GM20431 (cell line): ENCODE results near the gene MERTK.
"Not testable (repeated sequence)": the region's sequence is repeated elsewhere in the genome, so short reads cannot be mapped to it uniquely, and the experiment has no call there.

ENCODE experiments used
- in situ Hi-C: fragments of 300-500 bp; cut with MseI, MboI; formaldehyde crosslinking; loops from one replicate; pipeline ENCODE4 v1.15.0; 2020; ENCODE audit warnings: low sequenced_read_pairs; ENCODE audit not compliant: unreplicated experiment

The MERTK gene

GRCh38 chr2:111908578-111908977 lies 10.2 kb downstream of the MERTK start:
- in situ Hi-C loops = no loop called here

GRCh38 chr2:111909079-111909478 lies 10.7 kb downstream of the MERTK start:
- in situ Hi-C loops = no loop called here

GRCh38 chr2:111909997-111910396 lies 11.6 kb downstream of the MERTK start:
- in situ Hi-C loops = not testable (repeated sequence)

DNA sequence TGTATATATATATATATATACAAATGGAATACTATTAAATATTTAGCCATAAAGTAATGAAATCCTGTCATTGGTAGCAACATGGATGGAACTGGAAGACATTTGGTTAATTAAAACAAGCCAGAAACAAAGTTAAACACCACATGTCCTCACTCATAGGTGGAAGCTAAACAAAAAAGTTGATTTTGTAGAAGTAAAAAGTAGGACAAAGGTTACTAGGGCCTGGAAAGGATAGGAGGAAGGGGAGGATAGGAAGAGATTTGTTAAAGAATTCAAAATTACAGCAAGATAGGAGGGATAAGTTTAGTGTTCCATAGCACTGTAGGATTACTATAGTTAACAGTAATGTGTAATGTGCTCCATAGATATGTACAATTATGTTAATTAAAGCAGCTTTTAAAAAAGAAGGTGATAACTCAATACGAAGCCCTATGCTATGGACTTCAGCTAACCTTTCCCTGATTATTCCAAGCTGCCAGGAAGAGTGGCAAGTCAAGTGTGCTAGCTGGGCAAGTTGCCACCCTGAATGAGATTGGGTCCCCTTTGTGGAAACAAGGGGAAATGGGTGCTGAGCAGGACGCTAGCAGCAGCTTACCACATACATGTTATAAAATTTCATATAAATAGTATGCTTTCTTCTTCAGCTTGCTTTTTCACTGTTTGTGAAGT lies 12.3 kb downstream of the MERTK start:
- in situ Hi-C loops = no loop called here

DNA sequence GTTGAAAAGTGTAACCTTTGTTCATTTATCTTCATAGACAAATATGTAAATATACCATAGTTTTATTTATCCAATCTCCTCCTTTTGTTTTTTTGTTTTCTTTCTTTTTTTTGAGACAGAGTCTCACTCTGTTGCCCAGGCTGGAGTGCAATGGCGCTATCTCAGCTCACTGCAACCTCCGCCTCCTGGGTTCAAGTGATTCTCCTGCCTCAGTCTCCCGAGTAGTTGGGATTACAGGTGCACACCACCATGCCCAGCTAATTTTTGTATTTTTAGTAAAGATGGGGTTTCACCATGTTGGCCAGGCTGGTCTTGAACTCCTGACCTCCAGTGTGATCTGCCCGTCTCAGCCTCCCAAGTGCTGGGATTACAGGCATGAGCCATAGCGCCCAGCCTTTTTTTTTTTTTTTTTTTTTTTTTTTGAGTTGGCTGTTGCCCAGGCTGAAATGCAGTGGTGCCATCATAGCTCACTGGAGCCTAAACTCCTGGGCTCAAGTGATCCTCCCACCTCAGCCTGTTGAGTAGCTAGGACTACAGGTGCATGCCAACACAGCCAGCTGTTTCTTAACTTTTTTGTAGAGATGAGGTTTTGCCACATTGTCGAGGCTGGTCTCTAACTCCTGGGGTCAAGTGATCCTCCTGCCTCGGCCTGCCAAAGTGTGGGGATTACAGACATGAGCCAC lies 13.0 kb downstream of the MERTK start:
- in situ Hi-C loops = not testable (repeated sequence)

DNA sequence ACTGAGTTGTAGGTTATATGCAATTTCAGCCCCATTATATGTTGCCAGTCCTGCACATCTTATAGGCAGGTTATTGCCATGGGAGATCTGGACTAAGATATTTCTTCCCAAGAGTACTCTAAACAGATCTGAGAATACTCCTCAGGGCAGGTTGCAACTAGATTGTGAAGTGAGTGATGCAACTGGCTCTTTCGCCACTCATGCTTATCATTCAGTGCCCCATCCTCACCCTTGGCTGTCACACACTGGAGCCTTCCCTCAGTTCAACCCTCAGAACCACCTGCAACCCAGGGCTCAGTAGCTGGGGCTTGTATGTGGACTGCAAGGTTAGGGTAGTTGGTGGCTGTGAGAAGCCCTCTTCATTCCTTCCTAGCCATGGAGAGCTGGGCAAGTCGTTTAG lies 14.1 kb downstream of the MERTK start:
- in situ Hi-C loops = no loop called here

DNA sequence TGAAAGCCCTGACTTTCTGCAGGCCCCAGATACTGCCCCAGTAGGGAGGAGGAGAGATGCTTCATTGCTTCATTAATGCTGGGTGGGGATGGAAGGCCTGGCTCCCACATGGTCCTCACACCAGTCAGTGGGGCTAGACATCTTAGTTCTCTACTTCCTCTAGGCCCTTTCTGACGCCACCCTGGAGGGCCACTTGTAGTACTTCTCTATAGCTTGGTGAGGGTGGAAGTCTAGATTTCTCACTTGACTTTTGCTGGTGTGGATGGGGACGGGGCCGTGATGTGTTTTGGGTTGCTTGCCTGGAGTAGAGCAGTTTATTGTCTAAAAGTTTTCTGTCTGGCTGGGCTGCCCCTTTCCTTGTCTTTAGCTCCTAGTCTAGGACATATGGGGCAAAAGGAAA lies 18.7 kb downstream of the MERTK start:
- in situ Hi-C loops = no loop called here

DNA sequence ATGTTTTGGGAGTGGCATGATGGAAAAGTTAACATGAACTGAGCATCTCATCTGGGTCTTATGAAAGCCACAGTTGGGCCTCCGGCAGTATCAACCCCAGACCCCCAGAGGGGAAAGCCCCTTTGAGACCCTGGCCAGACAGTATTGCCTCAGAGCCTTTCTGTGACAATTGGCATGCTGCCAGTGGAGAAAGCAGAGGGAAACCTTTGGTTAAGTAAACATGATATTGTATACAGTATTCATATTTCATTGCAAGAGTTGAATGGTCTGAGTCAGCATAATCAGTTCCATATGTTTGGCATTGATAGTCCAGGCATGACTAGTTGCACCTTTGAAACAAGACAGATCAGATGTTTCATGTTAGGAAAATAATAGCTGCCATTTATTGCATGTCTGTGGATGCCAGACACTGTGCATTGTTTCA lies 20.0 kb downstream of the MERTK start:
- in situ Hi-C loops = no loop called here

- in situ Hi-C loops = no loop called here
Observed at GRCh38 chr2:111919365-111919764, 21.0 kb downstream of the MERTK start.

DNA sequence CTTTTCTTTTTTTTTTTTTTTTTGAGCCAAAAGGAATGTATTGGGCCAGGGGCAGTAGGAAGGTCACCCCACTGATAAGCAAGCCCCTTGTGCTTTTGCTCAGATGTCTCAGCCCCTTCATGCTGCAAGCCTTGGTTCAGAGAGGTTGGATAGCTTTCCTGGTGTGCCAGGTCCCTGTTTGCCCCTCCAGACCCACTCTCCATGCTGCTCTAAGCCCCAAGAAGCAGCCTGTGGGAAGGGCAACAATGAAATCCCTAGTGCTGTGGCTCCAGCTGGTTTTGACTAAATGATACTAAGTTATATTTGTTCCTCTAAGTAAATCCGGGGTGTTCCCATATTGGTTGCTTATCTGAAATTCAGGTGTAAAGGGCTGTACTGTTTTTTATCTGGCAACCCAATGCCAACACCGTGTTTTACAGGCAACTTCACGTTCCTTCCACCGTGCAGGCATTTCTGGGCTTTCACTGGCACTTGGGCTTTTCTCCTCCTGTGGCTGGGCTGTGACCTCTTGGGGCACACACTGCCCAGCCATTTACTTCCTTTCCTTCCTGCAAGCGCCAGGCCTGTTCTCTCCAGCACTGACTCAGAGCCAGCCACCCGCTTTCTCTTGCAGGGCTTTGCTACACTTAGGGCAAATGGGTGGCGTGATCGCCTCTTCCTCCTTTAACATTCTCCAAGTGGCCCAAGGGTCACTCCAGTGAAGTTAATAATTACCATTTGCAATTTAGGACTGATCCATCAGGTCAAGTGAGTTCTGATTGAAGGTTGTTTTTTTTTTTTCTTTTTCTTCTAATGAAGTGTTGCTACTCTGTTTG lies 21.6 kb downstream of the MERTK start:
- in situ Hi-C loops = no loop called here

DNA sequence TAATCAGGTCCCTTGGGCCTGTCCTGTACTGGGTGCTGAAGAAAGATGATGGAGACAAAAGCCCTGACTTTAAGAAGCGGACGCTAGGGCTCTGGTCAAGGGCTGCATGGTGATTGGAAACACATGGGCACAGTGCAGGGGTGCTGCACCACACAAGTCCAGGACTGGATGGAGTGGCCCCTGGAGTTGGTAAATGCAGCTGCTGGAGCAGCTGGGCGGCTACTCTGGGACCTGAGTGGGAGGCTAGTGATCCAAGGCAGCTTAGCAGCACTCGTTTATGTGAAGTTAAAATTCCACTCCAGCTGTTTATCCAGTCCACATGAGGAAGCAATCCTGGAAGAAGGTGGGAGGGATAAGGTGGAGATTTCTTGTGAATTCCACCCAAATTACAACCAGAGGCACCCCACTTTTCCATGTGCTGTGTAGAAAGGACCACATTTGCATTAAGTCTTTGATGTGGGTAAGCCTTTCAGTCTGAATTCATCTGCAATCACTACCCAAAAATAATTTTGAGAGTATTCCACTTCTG lies 24.9 kb downstream of the MERTK start:
- in situ Hi-C loops = no loop called here

- in situ Hi-C loops = no loop called here
Observed at GRCh38 chr2:111924617-111925107, 26.3 kb downstream of the MERTK start.

GRCh38 chr2:111927723-111928122 lies 29.3 kb downstream of the MERTK start:
- in situ Hi-C loops = no loop called here

DNA sequence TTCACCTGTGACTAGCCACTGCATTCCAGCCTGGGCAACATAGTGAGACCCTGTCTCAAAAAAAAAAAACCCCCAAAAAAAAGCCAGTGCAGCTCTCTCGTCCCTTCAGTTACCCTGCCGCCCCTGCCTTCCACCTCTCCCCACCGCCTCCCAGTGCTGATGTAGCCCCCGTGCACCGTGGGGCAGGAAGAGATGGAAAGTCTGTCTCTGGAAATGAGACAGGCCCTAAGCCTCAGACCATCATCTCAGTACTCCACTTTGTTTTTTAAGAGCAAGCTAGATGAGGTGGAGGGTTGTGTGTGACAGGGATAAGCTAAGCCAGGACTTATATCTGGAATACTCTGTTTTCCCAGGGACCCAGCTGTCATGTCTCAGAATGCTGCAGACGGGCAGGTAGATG lies 32.0 kb downstream of the MERTK start:
- in situ Hi-C loops = no loop called here

GRCh38 chr2:111930875-111931274 lies 32.5 kb downstream of the MERTK start:
- in situ Hi-C loops = no loop called here

GRCh38 chr2:111932841-111933291 lies 34.5 kb downstream of the MERTK start:
- in situ Hi-C loops = no loop called here

- in situ Hi-C loops = not testable (repeated sequence)
Observed at GRCh38 chr2:111933900-111934299, 35.5 kb downstream of the MERTK start.

DNA sequence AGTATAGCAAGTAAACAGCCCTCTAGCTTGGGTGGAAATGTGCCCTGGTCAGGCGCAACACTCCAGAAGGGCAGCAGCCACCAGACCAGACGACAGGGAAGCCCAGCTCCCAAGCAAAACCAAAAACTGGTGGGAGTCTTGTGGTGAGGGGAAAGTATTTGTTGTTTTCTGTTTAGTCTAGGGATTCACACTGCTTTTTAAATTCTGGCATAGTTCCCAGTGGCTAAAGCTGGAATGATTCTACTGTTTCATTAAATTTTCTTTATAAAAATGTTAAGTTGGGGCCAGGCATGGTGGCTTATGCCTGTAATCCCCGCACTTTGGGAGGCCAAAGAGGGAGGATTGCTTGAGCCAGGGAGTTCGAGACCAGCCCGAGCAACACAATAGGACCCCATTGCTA lies 38.5 kb downstream of the MERTK start:
- in situ Hi-C loops = no loop called here

GRCh38 chr2:111938392-111938791 lies 40.0 kb downstream of the MERTK start:
- in situ Hi-C loops = no loop called here

DNA sequence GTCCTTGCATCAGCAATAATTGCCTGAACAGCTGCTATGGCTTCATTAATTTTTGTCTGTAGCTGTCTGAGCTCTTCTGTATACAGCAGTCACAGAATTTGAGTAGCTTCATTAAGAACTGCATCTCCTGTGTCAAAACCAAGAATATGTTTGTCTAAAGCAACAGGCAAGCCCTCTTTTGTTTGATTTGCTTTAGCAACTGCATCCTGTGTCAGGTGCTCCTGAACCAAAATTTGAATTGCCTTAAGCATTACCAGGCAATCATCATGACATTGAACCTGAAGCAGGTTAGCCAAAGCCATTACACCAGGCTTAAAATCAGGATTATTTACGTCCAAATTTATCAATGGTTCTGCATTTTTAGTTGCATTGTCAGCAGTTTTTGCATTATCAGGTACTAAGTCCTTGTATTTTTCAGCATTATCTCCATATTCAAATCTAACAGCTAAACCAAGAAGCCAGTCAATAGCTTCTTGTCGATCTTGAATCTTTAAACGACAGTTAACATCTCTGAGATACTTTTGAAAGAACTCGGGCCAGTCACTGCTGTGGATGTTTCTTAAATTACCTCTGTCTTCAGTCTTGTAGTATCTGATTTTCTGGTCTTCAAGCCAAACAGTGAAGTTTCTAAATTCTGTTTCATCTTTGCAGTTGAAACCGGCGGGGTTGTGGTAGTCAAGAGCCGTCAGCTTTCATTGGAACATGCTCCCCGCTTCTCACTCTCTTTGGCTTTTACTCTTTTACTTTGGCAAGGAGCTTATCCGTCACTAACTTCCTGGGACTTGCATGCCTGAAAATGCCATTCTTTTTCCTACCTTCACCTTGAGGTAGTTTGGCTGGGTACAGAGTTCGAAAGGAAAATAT lies 42.2 kb downstream of the MERTK start:
- in situ Hi-C loops = no loop called here
